Fibroblast of villous mesenchyme (primary cell): ENCODE data around the gene RPRML. TPM values are rescaled to one million over a fixed set of nuclear protein-coding genes. Genes with fewer than 3 reads are reported as not detected.
A peak's percentile ranks its signal among the peaks of the same experiment; 100 is the strongest.

Source experiments
- DNase-seq: peaks from one replicate; pipeline ENCODE4 v3.0.0-alpha.2; 2010; ENCODE audit warnings: low read depth
- H3K4me3 ChIP-seq: 2 replicates; pipeline ENCODE4 v1.5.1; 2011; ENCODE audit warnings: low read depth, mild to moderate bottlenecking, low read length
- CTCF ChIP-seq: IDR thresholded peaks from 2 replicates; pipeline ENCODE4 v1.5.1; 2012; ENCODE audit warnings: low read depth, mild to moderate bottlenecking, low read length; ENCODE audit not compliant: insufficient read depth
- total RNA-seq: library from RNA; depleted of rRNA; stranded (reverse); fragments of >200 nt; gene quantifications from 2 replicates; pipeline ENCODE4 v1.2.3, GENCODE V29; 2012

RPRML gene
- total RNA-seq, 1 donor = not detected

GRCh38 chr17:46947216-46947615 lies 31.8 kb downstream of the RPRML start:
- no peak for DNase-seq
- TF ChIP-seq CTCF = no peak
- H3K4me3 ChIP-seq = no peak overlapping the region

- TF ChIP-seq CTCF = no peak
- no peak overlapping the region for H3K4me3 ChIP-seq
- DNase-seq = no peak
Measured at GRCh38 chr17:46944931-46945330, 34.1 kb downstream of the RPRML start.

GRCh38 chr17:46943501-46944393 lies 35.3 kb downstream of the RPRML start:
- DNase-seq = peak; percentile 51
- no peak for TF ChIP-seq CTCF
- H3K4me3 ChIP-seq = no peak overlapping the region

GRCh38 chr17:46943218-46943500 lies 35.9 kb downstream of the RPRML start:
- no peak for TF ChIP-seq CTCF
- no peak for DNase-seq
- H3K4me3 ChIP-seq = no peak overlapping the region

GRCh38 chr17:46942441-46943217 lies 36.4 kb downstream of the RPRML start:
- H3K4me3 ChIP-seq = no peak overlapping the region
- TF ChIP-seq CTCF = peak; percentile 94
- DNase-seq = peak; percentile 81

- DNase-seq = peak; percentile 77
- no peak overlapping the region for H3K4me3 ChIP-seq
- TF ChIP-seq CTCF = peak; percentile 95
Measured at GRCh38 chr17:46940692-46941404, 38.2 kb downstream of the RPRML start.
